GM23248 (cell line): ENCODE results near the gene URB1. TPM values are rescaled to one million over a fixed set of nuclear protein-coding genes. Genes with fewer than 3 reads are reported as not detected.

ENCODE experiments used
- DNase-seq: peaks from one replicate; pipeline ENCODE4 v3.0.0-alpha.2; 2015
- H2AFZ ChIP-seq: fragments of 200-600 bp; sonication (generic); 2 replicates; pipeline ENCODE4 v1.6.1; 2016; ENCODE audit warnings: antibody characterized with exemption
- H3F3A ChIP-seq: fragments of 200-600 bp; sonication (generic); 2 replicates; pipeline ENCODE4 v1.6.1; 2016; ENCODE audit warnings: mild to moderate bottlenecking, antibody characterized with exemption, mixed run types; ENCODE audit not compliant: insufficient read depth
- H3K27ac ChIP-seq: fragments of 200-600 bp; sonication (generic); 2 replicates; pipeline ENCODE4 v1.5.1; 2016; ENCODE audit warnings: mild to moderate bottlenecking
- H3K27me3 ChIP-seq: fragments of 200-600 bp; sonication (generic); replicated peaks from 2 replicates; pipeline ENCODE4 v1.6.1; 2016; ENCODE audit warnings: mild to moderate bottlenecking; ENCODE audit not compliant: insufficient read depth
- H3K36me3 ChIP-seq: fragments of 200-600 bp; sonication (generic); 2 replicates; pipeline ENCODE4 v1.6.1; 2016; ENCODE audit warnings: low read depth, mild to moderate bottlenecking
- H3K4me1 ChIP-seq: fragments of 200-600 bp; sonication (generic); 2 replicates; pipeline ENCODE4 v1.6.1; 2016; ENCODE audit warnings: mild to moderate bottlenecking; ENCODE audit not compliant: insufficient read depth
- H3K4me2 ChIP-seq: fragments of 200-600 bp; sonication (generic); one replicate; pipeline ENCODE4 v1.6.1; 2016; ENCODE audit warnings: mild to moderate bottlenecking; ENCODE audit not compliant: unreplicated experiment
- H3K4me3 ChIP-seq: fragments of 200-600 bp; sonication (generic); 2 replicates; pipeline ENCODE4 v1.5.1; 2016; ENCODE audit warnings: mild to moderate bottlenecking
- H3K79me2 ChIP-seq: fragments of 200-600 bp; sonication (generic); 2 replicates; pipeline ENCODE4 v1.6.1; 2016; ENCODE audit warnings: mild to moderate bottlenecking; ENCODE audit not compliant: insufficient read depth
- H3K9ac ChIP-seq: fragments of 200-600 bp; sonication (generic); 2 replicates; pipeline ENCODE4 v1.6.1; 2016; ENCODE audit warnings: mild to moderate bottlenecking
- H3K9me2 ChIP-seq: fragments of 200-600 bp; sonication (generic); 2 replicates; pipeline ENCODE4 v1.6.1; 2016; ENCODE audit warnings: mixed run types, mild to moderate bottlenecking, moderate library complexity; ENCODE audit not compliant: insufficient read depth
- H3K9me3 ChIP-seq: fragments of 200-600 bp; sonication (generic); one replicate; pipeline ENCODE4 v1.6.1; 2017; ENCODE audit warnings: low read depth
- H4K20me1 ChIP-seq: fragments of 200-600 bp; sonication (generic); 2 replicates; pipeline ENCODE4 v1.6.0; 2016; ENCODE audit not compliant: insufficient read depth
- EZH2 ChIP-seq: fragments of 200-600 bp; sonication (generic); IDR thresholded peaks from 2 replicates; pipeline ENCODE4 v1.6.1; 2018; ENCODE audit warnings: antibody characterized with exemption, mild to moderate bottlenecking; ENCODE audit not compliant: insufficient read depth, poor library complexity, severe bottlenecking
- EZH2phosphoT487 ChIP-seq: fragments of 200-600 bp; sonication (generic); IDR thresholded peaks from 2 replicates; pipeline ENCODE4 v1.6.1; 2018; ENCODE audit warnings: antibody characterized with exemption, moderate library complexity, mild to moderate bottlenecking, low read depth; ENCODE audit not compliant: insufficient read depth
- WGBS, 2 experiments: methylation state at CpG; one replicate each; pipeline ENCODE4 v1.1.6; 2015 to 2017; ENCODE audit warnings: low lambda C conversion rate in 2 of 2, low coverage in 1 of 2; ENCODE audit errors: missing lambda C conversion rate in 2 of 2; 5-methylcytosine and 5-hydroxymethylcytosine counted together
- in situ Hi-C: fragments of 300-500 bp; cut with MboI; formaldehyde crosslinking; loops from 2 replicates; pipeline ENCODE4 v1.15.0; 2020
- polyA plus RNA-seq: library from polyadenylated mRNA; unstranded; fragments of >200 nt; fragmentation: Nextera tagmentation; extraction: Ambion mirVana; gene quantifications from 2 replicates; pipeline ENCODE4 v1.2.1, GENCODE V29; 2016
- total RNA-seq: library from RNA; depleted of rRNA; stranded (reverse); fragments of >200 nt; shearing (Covaris generic); gene quantifications from 2 replicates; pipeline ENCODE4 v1.2.3, GENCODE V29; 2014

The URB1 gene
- total and polyA plus RNA-seq, 2 experiments from 2014 or later: 4.9 to 15.7 TPM

DNA sequence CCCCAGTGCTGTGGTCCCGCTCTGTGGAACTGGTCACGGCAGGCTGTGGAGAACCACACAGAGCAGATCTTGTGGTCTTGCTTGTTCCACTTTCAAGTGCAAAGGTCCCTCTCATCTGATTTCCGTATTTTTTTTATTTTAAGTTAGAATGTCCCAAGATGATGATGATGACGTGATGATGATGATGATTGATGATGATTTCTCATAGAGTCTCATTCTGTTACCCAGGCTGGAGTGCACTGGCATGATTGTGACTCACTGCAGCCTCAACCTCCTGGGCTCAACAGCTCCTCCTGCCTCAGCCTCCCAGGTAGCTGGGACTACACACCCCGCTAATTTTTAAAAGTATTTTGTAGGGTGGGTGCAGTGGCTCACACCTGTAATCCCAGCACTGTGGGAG lies 31.9 kb upstream of the URB1 start:
- no peak for TF ChIP-seq EZH2
- no peak for TF ChIP-seq EZH2phosphoT487
- Histone ChIP-seq H3K4me3 (no peak overlapping the region), H3K27me3 (no peaks in the 10 kb centered on the region), H3K9me2 (no peaks in the 10 kb centered on the region), H2AFZ (no peak overlapping the region), H3K36me3 (no peaks in the 10 kb centered on the region), H3K79me2 (no peaks in the 10 kb centered on the region), H3K9me3 (no peaks in the 10 kb centered on the region), H3K4me2 (no peak overlapping the region), H3K4me1 (peaks cover 35% of the 10 kb centered on the region), H3K9ac (no peak overlapping the region), H3F3A (peaks cover 32% of the 10 kb centered on the region), H4K20me1 (no peaks in the 10 kb centered on the region), H3K27ac (no peak overlapping the region)
- in situ Hi-C loops: no loop called here
- WGBS, 2 experiments: 77 to 78% methylated on average over 5 of the region's 5 CpGs
- no peak for DNase-seq

DNA sequence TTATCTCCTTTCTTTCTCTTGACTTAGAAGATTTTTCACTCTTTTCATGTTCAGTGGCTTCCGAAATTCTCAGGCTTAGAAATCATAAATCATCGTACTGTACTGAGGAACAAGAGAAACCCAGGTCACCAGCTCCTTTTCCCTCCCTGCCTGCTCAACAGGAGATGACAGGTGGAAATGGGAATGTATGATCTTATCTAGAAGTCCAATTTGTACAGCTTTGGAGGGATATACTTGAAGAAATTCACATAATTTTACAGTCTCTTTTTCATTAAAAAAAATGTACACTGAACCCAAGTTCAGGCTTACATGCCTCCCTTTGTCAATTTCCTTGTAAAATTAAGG lies 31.4 kb upstream of the URB1 start:
- H3F3A ChIP-seq: peaks cover 32% of the 10 kb centered on the region
- H3K4me1 ChIP-seq: peaks cover 35% of the 10 kb centered on the region
- no peak overlapping the region for H2AFZ ChIP-seq
- no peaks in the 10 kb centered on the region for H3K79me2 ChIP-seq
- no peaks in the 10 kb centered on the region for H3K36me3 ChIP-seq
- no peak overlapping the region for H3K9ac ChIP-seq
- no peak overlapping the region; the same call in 1 of the 2 replicates for H3K27ac ChIP-seq
- WGBS, 2 experiments: 70 to 81% methylated on average over 2 of the region's 2 CpGs
- no peak for DNase-seq
- no peak for TF ChIP-seq EZH2phosphoT487
- TF ChIP-seq EZH2: no peak
- no peaks in the 10 kb centered on the region for H3K27me3 ChIP-seq
- no peaks in the 10 kb centered on the region for H3K9me2 ChIP-seq
- no peaks in the 10 kb centered on the region for H3K9me3 ChIP-seq
- H3K4me3 ChIP-seq: no peak overlapping the region
- peak overlapping the region; percentile 66 for H3K4me2 ChIP-seq
- in situ Hi-C loops: no loop called here
- H4K20me1 ChIP-seq: no peaks in the 10 kb centered on the region

DNA sequence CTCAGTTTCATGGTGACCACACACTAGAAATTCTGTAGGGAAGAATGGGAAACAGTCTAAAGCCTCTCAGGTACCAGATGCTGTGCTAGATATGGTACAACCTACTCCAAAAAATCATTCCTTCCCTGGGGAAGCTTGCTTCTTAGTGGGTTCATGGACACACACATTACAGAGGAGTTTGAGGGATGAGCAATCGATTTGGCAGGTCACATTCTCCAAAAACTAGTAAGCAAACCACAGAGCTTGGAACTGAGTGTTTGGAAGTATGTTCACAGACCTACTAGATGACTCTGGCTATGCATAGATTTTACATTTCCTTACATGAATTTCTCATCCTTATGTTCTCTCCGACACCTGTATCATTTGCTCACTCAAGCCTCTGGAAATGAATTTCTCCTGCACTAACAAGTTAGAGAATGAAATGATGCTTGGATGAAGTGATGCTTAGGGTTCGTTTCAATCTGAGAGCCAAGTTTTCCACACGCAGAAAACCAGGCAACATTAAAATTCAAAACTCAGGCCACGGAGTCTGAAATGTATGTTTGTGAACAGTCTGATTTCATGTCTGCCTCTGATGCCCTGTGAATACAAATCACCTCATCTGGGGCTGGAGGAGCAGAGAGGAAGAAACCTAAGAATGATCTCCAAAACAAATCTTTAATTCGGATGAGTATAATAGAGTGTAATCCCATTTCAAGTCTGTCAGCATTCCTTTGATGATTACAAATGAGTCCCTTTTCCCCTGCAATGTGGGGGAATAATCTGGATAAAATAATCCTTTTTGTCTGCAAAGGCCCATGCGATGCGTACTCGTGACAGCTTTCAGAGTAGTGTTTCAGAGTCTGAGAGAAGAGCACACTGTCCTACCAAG lies 30.7 kb upstream of the URB1 start:
- H3K4me1 ChIP-seq: peaks cover 35% of the 10 kb centered on the region

DNA sequence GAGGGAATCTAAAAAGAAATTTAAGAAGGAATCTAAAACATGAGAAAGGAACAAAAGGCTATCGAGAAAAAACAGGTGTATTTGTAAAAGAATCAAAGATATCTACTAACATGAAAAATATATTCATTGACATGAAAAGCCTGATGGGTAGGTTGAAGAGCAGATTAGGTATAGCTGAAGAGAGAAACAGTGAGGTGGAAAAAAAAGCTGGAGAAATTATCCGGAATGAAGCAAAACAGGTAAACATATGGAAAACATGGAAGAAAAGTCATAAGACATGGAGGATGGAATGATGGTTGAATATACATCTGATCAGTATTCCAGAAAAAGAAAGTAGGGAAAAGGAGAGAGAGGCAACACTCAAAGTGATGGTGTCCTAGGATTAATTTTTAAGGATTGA lies 29.3 kb upstream of the URB1 start:
- H4K20me1 ChIP-seq: no peaks in the 10 kb centered on the region
- no peaks in the 10 kb centered on the region for H3K36me3 ChIP-seq
- no peak overlapping the region for H3K27ac ChIP-seq
- peaks cover 33% of the 10 kb centered on the region for H3K4me1 ChIP-seq
- peaks cover 28% of the 10 kb centered on the region for H3F3A ChIP-seq
- WGBS, 2 experiments: 98 to 100% methylated on average over 2 of the region's 2 CpGs
- in situ Hi-C loops: no loop called here
- no peak for TF ChIP-seq EZH2
- DNase-seq: no peak
- H3K79me2 ChIP-seq: no peaks in the 10 kb centered on the region
- no peak overlapping the region for H3K9ac ChIP-seq
- no peaks in the 10 kb centered on the region for H3K9me2 ChIP-seq
- no peak overlapping the region for H3K4me3 ChIP-seq
- no peaks in the 10 kb centered on the region for H3K9me3 ChIP-seq
- H3K4me2 ChIP-seq: no peak overlapping the region
- no peak overlapping the region for H2AFZ ChIP-seq
- no peaks in the 10 kb centered on the region for H3K27me3 ChIP-seq

More for the DNA sequence above, 30.7 kb upstream of the URB1 start:
- H3K27me3 ChIP-seq: no peaks in the 10 kb centered on the region
- H3K4me2 ChIP-seq: peak overlapping the region; percentile 66
- H3K9me2 ChIP-seq: no peaks in the 10 kb centered on the region
- H3K79me2 ChIP-seq: no peaks in the 10 kb centered on the region
- TF ChIP-seq EZH2phosphoT487 (no peak), EZH2 (no peak)
- peak overlapping the region; percentile 66 for H3K27ac ChIP-seq
- peaks cover 32% of the 10 kb centered on the region for H3F3A ChIP-seq
- no peak overlapping the region for H2AFZ ChIP-seq
- DNase-seq: peak; percentile 91
- in situ Hi-C loops: no loop called here
- 71% methylated on average over 9 of the region's 9 CpGs for WGBS, 2 experiments
- H3K4me3 ChIP-seq: no peak overlapping the region
- no peaks in the 10 kb centered on the region for H3K9me3 ChIP-seq
- peak overlapping the region; percentile 39; the same call in 1 of the 2 replicates for H3K9ac ChIP-seq
- no peaks in the 10 kb centered on the region for H3K36me3 ChIP-seq
- no peaks in the 10 kb centered on the region for H4K20me1 ChIP-seq
